Measurements from ENCODE around the gene GREB1.

- TF ChIP-seq EZH2 (IDR thresholded peaks at IDR 0.05; ENCODE audit: borderline replicate concordance, low read depth, low read length, poor library complexity, severe bottlenecking) (no peak), CTCF (conservative IDR thresholded peaks at IDR 0.05; ENCODE audit: low read depth, low read length) (no peak)
Observed at GRCh38 chr2:11551569-11552259, 17.9 kb downstream of the GREB1 start.
